ENCODE measurements around the gene SCFD2.

DNA sequence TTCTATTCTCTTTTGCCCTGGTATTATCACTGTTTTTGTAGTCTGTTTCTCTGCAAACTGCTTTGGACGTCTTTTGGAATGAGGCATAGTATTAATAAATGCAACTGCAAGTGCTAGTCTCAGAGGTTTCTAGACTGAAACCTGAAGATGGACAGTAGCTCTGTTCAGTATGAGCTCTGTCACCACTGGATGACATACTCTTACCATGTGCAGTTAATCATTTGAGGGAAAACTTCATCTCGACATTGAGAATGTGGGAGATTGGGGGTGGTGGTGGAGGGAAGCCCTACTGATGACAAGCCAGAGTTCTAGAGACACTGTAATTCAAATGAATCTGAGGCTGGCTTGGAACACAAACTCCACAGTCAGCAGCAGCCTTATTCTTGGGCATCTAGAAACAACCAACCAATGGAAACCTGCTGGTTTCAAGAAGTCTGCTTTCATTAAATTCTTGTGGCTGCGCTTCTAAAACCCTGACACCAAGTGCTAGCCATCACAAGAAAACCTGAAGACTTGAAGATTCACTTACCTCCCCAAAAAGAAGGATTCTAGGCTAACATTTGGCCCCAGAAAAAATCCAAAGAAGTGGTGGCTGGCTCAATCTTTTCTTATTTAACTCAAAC, 342.1 kb downstream of the SCFD2 start:
- TF ChIP-seq, protein P1, sequence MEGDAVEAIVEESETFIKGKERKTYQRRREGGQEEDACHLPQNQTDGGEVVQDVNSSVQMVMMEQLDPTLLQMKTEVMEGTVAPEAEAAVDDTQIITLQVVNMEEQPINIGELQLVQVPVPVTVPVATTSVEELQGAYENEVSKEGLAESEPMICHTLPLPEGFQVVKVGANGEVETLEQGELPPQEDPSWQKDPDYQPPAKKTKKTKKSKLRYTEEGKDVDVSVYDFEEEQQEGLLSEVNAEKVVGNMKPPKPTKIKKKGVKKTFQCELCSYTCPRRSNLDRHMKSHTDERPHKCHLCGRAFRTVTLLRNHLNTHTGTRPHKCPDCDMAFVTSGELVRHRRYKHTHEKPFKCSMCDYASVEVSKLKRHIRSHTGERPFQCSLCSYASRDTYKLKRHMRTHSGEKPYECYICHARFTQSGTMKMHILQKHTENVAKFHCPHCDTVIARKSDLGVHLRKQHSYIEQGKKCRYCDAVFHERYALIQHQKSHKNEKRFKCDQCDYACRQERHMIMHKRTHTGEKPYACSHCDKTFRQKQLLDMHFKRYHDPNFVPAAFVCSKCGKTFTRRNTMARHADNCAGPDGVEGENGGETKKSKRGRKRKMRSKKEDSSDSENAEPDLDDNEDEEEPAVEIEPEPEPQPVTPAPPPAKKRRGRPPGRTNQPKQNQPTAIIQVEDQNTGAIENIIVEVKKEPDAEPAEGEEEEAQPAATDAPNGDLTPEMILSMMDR (IDR thresholded peaks at IDR 0.05) = no peak
- TF ChIP-seq EP300 (IDR thresholded peaks at IDR 0.05) = no peak

All from ovary (tissue), 3 donors.